Measurements from ENCODE around the gene VGLL4.

VGLL4 gene

DNA sequence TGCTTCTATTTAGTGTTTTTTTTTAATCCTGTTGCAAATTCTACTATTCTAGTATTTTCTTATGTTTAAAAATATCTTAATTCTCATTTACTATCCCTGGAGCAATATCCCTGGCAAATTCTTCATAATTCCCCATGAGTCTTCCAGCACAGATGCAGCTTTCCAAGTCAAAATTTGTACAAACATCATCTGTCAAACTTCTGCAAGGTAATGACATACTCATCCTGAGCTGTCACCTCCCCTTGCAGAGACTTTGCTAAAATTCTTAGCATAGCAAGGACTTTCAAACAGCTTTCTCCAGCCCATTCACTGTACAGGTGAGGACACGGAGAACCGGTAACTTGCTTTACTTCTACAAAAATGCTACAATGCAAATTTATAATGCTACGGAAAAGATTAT, 28.6 kb upstream of the VGLL4 start:
- H2BK12ac ChIP-seq (ENCODE audit: low read length): no peak overlapping the region
- no peak overlapping the region for H3K4me3 ChIP-seq (ENCODE audit: low read depth, low read length)
- no peak overlapping the region for H3K9ac ChIP-seq (ENCODE audit: low read length)
- no CpG with 5 or more reads among the region's 3 CpGs for WGBS (ENCODE audit: extremely low coverage, insufficient coverage, insufficient read length)
- no peak overlapping the region for H2AK5ac ChIP-seq (ENCODE audit: low read length)
- H4K8ac ChIP-seq (ENCODE audit: low read depth, low read length): no peak overlapping the region
- no peak overlapping the region for H3K23ac ChIP-seq (ENCODE audit: low read length)
- no peak overlapping the region for H4K12ac ChIP-seq (ENCODE audit: low read depth, low read length)
- no peaks in the 10 kb centered on the region for H3K9me3 ChIP-seq (ENCODE audit: insufficient read depth, low read depth, low read length)
- no peaks in the 10 kb centered on the region for H3K36me3 ChIP-seq (ENCODE audit: control insufficient read depth in 1 of 2, insufficient read depth in 2 of 2, low read length in 2 of 2)
- H2BK5ac ChIP-seq (ENCODE audit: low read depth, low read length, poor library complexity): no peak overlapping the region
- H2AFZ ChIP-seq (ENCODE audit: insufficient read depth, low read length, poor library complexity): no peak overlapping the region
- DNase-seq: peak in 1 of 2 donors; percentile 59
- no peak overlapping the region for H3K4me2 ChIP-seq (ENCODE audit: low read length)
- H3K27ac ChIP-seq (ENCODE audit: low read depth, low read length): no peak overlapping the region
- H3K18ac ChIP-seq (ENCODE audit: low read length): no peak overlapping the region
- H3K4me1 ChIP-seq (ENCODE audit: control insufficient read depth in 1 of 2, insufficient read depth in 2 of 2, low read length in 2 of 2): no peaks in the 10 kb centered on the region
- no peaks in the 10 kb centered on the region for H3K27me3 ChIP-seq (ENCODE audit: insufficient read depth, low read length)
- no peaks in the 10 kb centered on the region for H3K79me1 ChIP-seq (ENCODE audit: low read length)
- H4K91ac ChIP-seq (ENCODE audit: low read depth, low read length): no peak overlapping the region
- no peak overlapping the region for H3K14ac ChIP-seq (ENCODE audit: low read length)
- no peak overlapping the region for H3K4ac ChIP-seq (ENCODE audit: low read depth, low read length)
- no peak overlapping the region for H2BK120ac ChIP-seq (ENCODE audit: insufficient read depth, low read length, poor library complexity)
- no peaks in the 10 kb centered on the region for H3K79me2 ChIP-seq (ENCODE audit: control insufficient read depth, insufficient read depth, low read length, poor library complexity)

- Histone ChIP-seq H4K8ac (ENCODE audit: low read depth, low read length) (no peak overlapping the region), H3K36me3 (ENCODE audit: control insufficient read depth in 1 of 2, insufficient read depth in 2 of 2, low read length in 2 of 2) (no peaks in the 10 kb centered on the region), H4K91ac (ENCODE audit: low read depth, low read length) (no peak overlapping the region), H3K4me3 (ENCODE audit: low read depth, low read length) (no peak overlapping the region), H2BK5ac (ENCODE audit: low read depth, low read length, poor library complexity) (no peak overlapping the region), H3K4ac (ENCODE audit: low read depth, low read length) (no peak overlapping the region), H3K27me3 (ENCODE audit: insufficient read depth, low read length) (no peaks in the 10 kb centered on the region), H4K12ac (ENCODE audit: low read depth, low read length) (no peak overlapping the region), H2AK5ac (ENCODE audit: low read length) (no peak overlapping the region), H3K4me1 (ENCODE audit: control insufficient read depth in 1 of 2, insufficient read depth in 2 of 2, low read length in 2 of 2) (no peaks in the 10 kb centered on the region), H3K9me3 (ENCODE audit: insufficient read depth, low read depth, low read length) (no peaks in the 10 kb centered on the region), H3K79me2 (ENCODE audit: control insufficient read depth, insufficient read depth, low read length, poor library complexity) (no peaks in the 10 kb centered on the region), H3K18ac (ENCODE audit: low read length) (no peak overlapping the region), H2BK120ac (ENCODE audit: insufficient read depth, low read length, poor library complexity) (no peak overlapping the region), H3K23ac (ENCODE audit: low read length) (no peak overlapping the region), H3K27ac (ENCODE audit: low read depth, low read length) (no peak overlapping the region), H3K79me1 (ENCODE audit: low read length) (no peaks in the 10 kb centered on the region), H3K9ac (ENCODE audit: low read length) (no peak overlapping the region), H3K14ac (ENCODE audit: low read length) (no peak overlapping the region), H2BK12ac (ENCODE audit: low read length) (no peak overlapping the region), H3K4me2 (ENCODE audit: low read length) (no peak overlapping the region), H2AFZ (ENCODE audit: insufficient read depth, low read length, poor library complexity) (no peak overlapping the region)
- WGBS (ENCODE audit: extremely low coverage, insufficient coverage, insufficient read length): no CpG with 5 or more reads among the region's 4 CpGs
- no peak for DNase-seq
These were observed 28.0 kb upstream of the VGLL4 start for GRCh38 chr3:11671648-11672100.

- H3K27ac ChIP-seq (ENCODE audit: low read depth, low read length): no peak overlapping the region
- H2AFZ ChIP-seq (ENCODE audit: insufficient read depth, low read length, poor library complexity): no peak overlapping the region
- H2AK5ac ChIP-seq (ENCODE audit: low read length): no peak overlapping the region
- H3K4me2 ChIP-seq (ENCODE audit: low read length): no peak overlapping the region
- no peaks in the 10 kb centered on the region for H3K9me3 ChIP-seq (ENCODE audit: insufficient read depth, low read depth, low read length)
- no CpG with 5 or more reads among the region's 9 CpGs for WGBS (ENCODE audit: extremely low coverage, insufficient coverage, insufficient read length)
- H3K18ac ChIP-seq (ENCODE audit: low read length): no peak overlapping the region
- H3K79me2 ChIP-seq (ENCODE audit: control insufficient read depth, insufficient read depth, low read length, poor library complexity): peaks cover 2% of the 10 kb centered on the region
- H2BK12ac ChIP-seq (ENCODE audit: low read length): no peak overlapping the region
- H3K23ac ChIP-seq (ENCODE audit: low read length): no peak overlapping the region
- DNase-seq: peak; percentile 33 to 47
- no peak overlapping the region for H3K14ac ChIP-seq (ENCODE audit: low read length)
- H2BK120ac ChIP-seq (ENCODE audit: insufficient read depth, low read length, poor library complexity): no peak overlapping the region
- H4K12ac ChIP-seq (ENCODE audit: low read depth, low read length): no peak overlapping the region
- no peak overlapping the region for H3K9ac ChIP-seq (ENCODE audit: low read length)
- H3K4me3 ChIP-seq (ENCODE audit: low read depth, low read length): no peak overlapping the region
- H3K79me1 ChIP-seq (ENCODE audit: low read length): no peaks in the 10 kb centered on the region
- H2BK5ac ChIP-seq (ENCODE audit: low read depth, low read length, poor library complexity): no peak overlapping the region
- H3K4ac ChIP-seq (ENCODE audit: low read depth, low read length): no peak overlapping the region
- no peaks in the 10 kb centered on the region for H3K27me3 ChIP-seq (ENCODE audit: insufficient read depth, low read length)
- H4K91ac ChIP-seq (ENCODE audit: low read depth, low read length): no peak overlapping the region
- peaks cover 0 to 4% of the 10 kb centered on the region in 2 experiments for H3K4me1 ChIP-seq (ENCODE audit: control insufficient read depth in 1 of 2, insufficient read depth in 2 of 2, low read length in 2 of 2)
- no peak overlapping the region for H4K8ac ChIP-seq (ENCODE audit: low read depth, low read length)
- peaks cover 0 to 3% of the 10 kb centered on the region in 2 experiments for H3K36me3 ChIP-seq (ENCODE audit: control insufficient read depth in 1 of 2, insufficient read depth in 2 of 2, low read length in 2 of 2)
These were observed 24.8 kb upstream of the VGLL4 start for GRCh38 chr3:11668243-11669235.

- Histone ChIP-seq H2BK5ac (ENCODE audit: low read depth, low read length, poor library complexity) (no peak overlapping the region), H3K79me2 (ENCODE audit: control insufficient read depth, insufficient read depth, low read length, poor library complexity) (peaks cover 2% of the 10 kb centered on the region), H3K14ac (ENCODE audit: low read length) (no peak overlapping the region), H2AK5ac (ENCODE audit: low read length) (no peak overlapping the region), H2AFZ (ENCODE audit: insufficient read depth, low read length, poor library complexity) (no peak overlapping the region), H3K9me3 (ENCODE audit: insufficient read depth, low read depth, low read length) (no peaks in the 10 kb centered on the region), H4K91ac (ENCODE audit: low read depth, low read length) (no peak overlapping the region), H3K23ac (ENCODE audit: low read length) (no peak overlapping the region), H3K4me3 (ENCODE audit: low read depth, low read length) (no peak overlapping the region), H3K9ac (ENCODE audit: low read length) (no peak overlapping the region), H3K18ac (ENCODE audit: low read length) (peak overlapping the region; percentile 46), H3K27ac (ENCODE audit: low read depth, low read length) (no peak overlapping the region), H2BK12ac (ENCODE audit: low read length) (no peak overlapping the region), H3K79me1 (ENCODE audit: low read length) (no peaks in the 10 kb centered on the region), H2BK120ac (ENCODE audit: insufficient read depth, low read length, poor library complexity) (no peak overlapping the region), H3K4me2 (ENCODE audit: low read length) (no peak overlapping the region), H3K27me3 (ENCODE audit: insufficient read depth, low read length) (no peaks in the 10 kb centered on the region), H4K8ac (ENCODE audit: low read depth, low read length) (no peak overlapping the region), H4K12ac (ENCODE audit: low read depth, low read length) (no peak overlapping the region), H3K36me3 (ENCODE audit: control insufficient read depth in 1 of 2, insufficient read depth in 2 of 2, low read length in 2 of 2) (peaks cover 0 to 3% of the 10 kb centered on the region in 2 experiments), H3K4ac (ENCODE audit: low read depth, low read length) (peak overlapping the region; percentile 64), H3K4me1 (ENCODE audit: control insufficient read depth in 1 of 2, insufficient read depth in 2 of 2, low read length in 2 of 2) (peaks cover 2 to 7% of the 10 kb centered on the region in 2 experiments)
- DNase-seq: no peak
- WGBS (ENCODE audit: extremely low coverage, insufficient coverage, insufficient read length): no CpG with 5 or more reads among the region's 10 CpGs
These were observed 21.6 kb upstream of the VGLL4 start for GRCh38 chr3:11665331-11665730.
